Activated CD8-positive, alpha-beta memory T cell treated with anti-CD3 and anti-CD28 coated beads, Interleukin-2, amount 50 U/mL, for 24 hours (primary cell): Measurements from ENCODE around the gene CIB2.
"Not testable (repeated sequence)": the region's sequence is repeated elsewhere in the genome, so short reads cannot be mapped to it uniquely, and the experiment has no call there.

Experiments
- DNase-seq: peaks from one replicate; pipeline ENCODE4 v3.0.0-alpha.2; 2020; ENCODE audit errors: extremely low read depth

Gene CIB2

GRCh38 chr15:78131295-78132061 lies at the start of gene CIB2:
Gene CIB2, minus strand, starts transcription at chr15:78131445. Its CDS starts 230 bp downstream, at chr15:78131215.
- DNase-seq: peak; percentile 21

GRCh38 chr15:78179906-78180305 lies 48.7 kb upstream of the CIB2 start:
- DNase-seq: no peak

- no peak for DNase-seq
These were observed 48.1 kb upstream of the CIB2 start for GRCh38 chr15:78179286-78179840.

GRCh38 chr15:78178064-78178463 lies 46.8 kb upstream of the CIB2 start:
- no peak for DNase-seq

GRCh38 chr15:78177447-78177873 lies 46.2 kb upstream of the CIB2 start:
- DNase-seq: no peak

- no peak for DNase-seq
These were observed 44.1 kb upstream of the CIB2 start for GRCh38 chr15:78175330-78175729.

GRCh38 chr15:78174401-78174800 lies 43.2 kb upstream of the CIB2 start:
- no peak for DNase-seq

GRCh38 chr15:78171864-78172472 lies 40.7 kb upstream of the CIB2 start:
- no peak for DNase-seq

- no peak for DNase-seq
These were observed 39.9 kb upstream of the CIB2 start for GRCh38 chr15:78170848-78171773.

- DNase-seq: no peak
These were observed 37.4 kb upstream of the CIB2 start for GRCh38 chr15:78168608-78169007.

GRCh38 chr15:78167227-78167888 lies 36.1 kb upstream of the CIB2 start:
- DNase-seq: no peak

- no peak for DNase-seq
These were observed 32.8 kb upstream of the CIB2 start for GRCh38 chr15:78164010-78164409.

- DNase-seq: no peak
These were observed 30.8 kb upstream of the CIB2 start for GRCh38 chr15:78162038-78162437.

GRCh38 chr15:78159395-78159794 lies 28.1 kb upstream of the CIB2 start:
- no peak for DNase-seq

- no peak for DNase-seq
These were observed 26.0 kb upstream of the CIB2 start for GRCh38 chr15:78157203-78157602.

GRCh38 chr15:78156653-78157052 lies 25.4 kb upstream of the CIB2 start:
- DNase-seq: no peak

- no peak for DNase-seq
These were observed 24.2 kb upstream of the CIB2 start for GRCh38 chr15:78155355-78155939.

GRCh38 chr15:78154955-78155354 lies 23.7 kb upstream of the CIB2 start:
- DNase-seq: no peak

GRCh38 chr15:78151075-78151474 lies 19.8 kb upstream of the CIB2 start:
- DNase-seq: not testable (repeated sequence)

GRCh38 chr15:78149805-78150751 lies 18.8 kb upstream of the CIB2 start:
- DNase-seq: no peak
